Fibroblast of lung (primary cell): Measurements from ENCODE around the gene ZDHHC20.

Source experiments
- EZH2 ChIP-seq: IDR thresholded peaks from 2 replicates; pipeline ENCODE4 v1.5.1; 2012; ENCODE audit warnings: low read length, control low read depth, mild to moderate bottlenecking; ENCODE audit errors: missing control alignments
- TF ChIP-seq, protein P1 (sequence below), 2 donors: IDR thresholded peaks in 1 of 2; conservative IDR thresholded peaks in 1 of 2; 1 replicate in 1 of 2; 2 replicates in 1 of 2; pipeline ENCODE4 v1.5.1; 2011 to 2012; ENCODE audit warnings: low read length in 2 of 2, control low read depth in 1 of 2, inconsistent platforms in 1 of 2, low read depth in 1 of 2, mild to moderate bottlenecking in 1 of 2

DNA sequence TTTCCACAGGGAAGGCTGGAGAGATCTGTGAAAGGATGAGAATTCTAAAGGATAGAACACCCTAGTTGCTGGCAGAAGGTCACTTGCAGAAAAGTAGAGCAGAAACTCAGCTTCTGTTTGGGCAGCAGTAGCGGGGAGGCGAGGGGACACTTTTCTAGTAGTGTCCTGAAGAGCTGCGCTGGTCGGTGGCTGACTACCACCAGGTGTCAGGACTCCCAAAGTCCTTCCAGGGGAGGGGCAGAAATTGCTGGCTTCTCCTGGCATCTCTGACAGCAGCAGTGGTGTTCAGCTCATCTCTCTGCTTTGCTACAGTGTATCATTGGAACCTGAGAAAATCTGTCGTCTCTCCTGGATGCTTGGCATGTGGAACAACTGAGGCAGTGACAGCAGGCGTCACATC, 120.9 kb downstream of the ZDHHC20 start:
- TF ChIP-seq, protein P1, sequence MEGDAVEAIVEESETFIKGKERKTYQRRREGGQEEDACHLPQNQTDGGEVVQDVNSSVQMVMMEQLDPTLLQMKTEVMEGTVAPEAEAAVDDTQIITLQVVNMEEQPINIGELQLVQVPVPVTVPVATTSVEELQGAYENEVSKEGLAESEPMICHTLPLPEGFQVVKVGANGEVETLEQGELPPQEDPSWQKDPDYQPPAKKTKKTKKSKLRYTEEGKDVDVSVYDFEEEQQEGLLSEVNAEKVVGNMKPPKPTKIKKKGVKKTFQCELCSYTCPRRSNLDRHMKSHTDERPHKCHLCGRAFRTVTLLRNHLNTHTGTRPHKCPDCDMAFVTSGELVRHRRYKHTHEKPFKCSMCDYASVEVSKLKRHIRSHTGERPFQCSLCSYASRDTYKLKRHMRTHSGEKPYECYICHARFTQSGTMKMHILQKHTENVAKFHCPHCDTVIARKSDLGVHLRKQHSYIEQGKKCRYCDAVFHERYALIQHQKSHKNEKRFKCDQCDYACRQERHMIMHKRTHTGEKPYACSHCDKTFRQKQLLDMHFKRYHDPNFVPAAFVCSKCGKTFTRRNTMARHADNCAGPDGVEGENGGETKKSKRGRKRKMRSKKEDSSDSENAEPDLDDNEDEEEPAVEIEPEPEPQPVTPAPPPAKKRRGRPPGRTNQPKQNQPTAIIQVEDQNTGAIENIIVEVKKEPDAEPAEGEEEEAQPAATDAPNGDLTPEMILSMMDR (conservative IDR thresholded peaks at IDR 0.05 in 1 of 2, IDR thresholded peaks at IDR 0.05 in 1 of 2; ENCODE audit: low read depth in 1 of 2, low read length in 2 of 2) = no peak
- TF ChIP-seq EZH2 = no peak
